Sigmoid colon (tissue), 4 donors: ENCODE measurements around the gene PDZD11.

ENCODE experiments used
- CTCF ChIP-seq, 4 experiments: fragments of 450-650 bp in 3 of 4; fragments of 200-600 bp in 1 of 4; IDR thresholded peaks; one replicate each; pipeline ENCODE4 v1.5.1; 2016 to 2019; ENCODE audit warnings: antibody characterized with exemption in 4 of 4, mild to moderate bottlenecking in 3 of 4, moderate library complexity in 2 of 4
- POLR2A ChIP-seq, 2 donors: fragments of 450-650 bp; IDR thresholded peaks; one replicate each; pipeline ENCODE4 v1.6.1; 2016; ENCODE audit warnings: antibody characterized with exemption in 2 of 2, mild to moderate bottlenecking in 2 of 2, moderate library complexity in 2 of 2
- POLR2AphosphoS5 ChIP-seq, 4 donors: sonication (generic); formaldehyde crosslinking; IDR thresholded peaks; one replicate each; pipeline ENCODE4 v1.6.1; 2017; ENCODE audit warnings: antibody characterized with exemption in 4 of 4

GRCh38 chrX:70292788-70293187, 3.1 kb upstream of the PDZD11 start:
- TF ChIP-seq POLR2AphosphoS5 (IDR thresholded peaks at IDR 0.05), result no peak
- no peak for TF ChIP-seq CTCF (IDR thresholded peaks at IDR 0.05)
- no peak for TF ChIP-seq POLR2A (IDR thresholded peaks at IDR 0.05)
